Progenitor cell of endocrine pancreas (in vitro differentiated cells): ENCODE results near the gene TYW5. TPM values are rescaled to one million over a fixed set of nuclear protein-coding genes. Genes with fewer than 3 reads are reported as not detected.
A peak's percentile ranks its signal among the peaks of the same experiment; 100 is the strongest.

Source experiments
- DNase-seq: peaks from one replicate; pipeline ENCODE4 v3.0.0; 2021; ENCODE audit warnings: low spot score; ENCODE audit not compliant: unreplicated experiment
- H3K27ac Mint-ChIP-seq: 2 replicates; pipeline ENCODE4 v1.8.0; 2021; ENCODE audit warnings: mild to moderate bottlenecking, moderate library complexity, mixed read lengths
- H3K27me3 Mint-ChIP-seq: 2 replicates; pipeline ENCODE4 v1.8.0; 2021; ENCODE audit warnings: mixed read lengths
- H3K36me3 Mint-ChIP-seq: 2 replicates; pipeline ENCODE4 v1.8.0; 2022; ENCODE audit warnings: mixed read lengths; ENCODE audit not compliant: insufficient read depth
- H3K4me1 Mint-ChIP-seq: 2 replicates; pipeline ENCODE4 v1.8.0; 2021; ENCODE audit warnings: low read depth, mixed read lengths
- H3K4me3 Mint-ChIP-seq: 2 replicates; pipeline ENCODE4 v1.8.0; 2021; ENCODE audit warnings: low read depth, mild to moderate bottlenecking, moderate library complexity, mixed read lengths
- H3K9me3 Mint-ChIP-seq: 2 replicates; pipeline ENCODE4 v1.8.0; 2021; ENCODE audit warnings: low read depth, mixed read lengths
- CTCF ChIP-seq: fragments of 200-600 bp; sonication (generic); IDR thresholded peaks from one replicate; pipeline ENCODE4 v1.5.0; 2021; ENCODE audit warnings: antibody characterized with exemption, mild to moderate bottlenecking; ENCODE audit not compliant: unreplicated experiment
- total RNA-seq: library from RNA; stranded (reverse); gene quantifications from 2 replicates; pipeline ENCODE4 v1.2.1, GENCODE V29; 2021

TYW5 gene
- total RNA-seq, 1 donor from 2014 or later = 16.6 TPM

GRCh38 chr2:199989822-199990221, 34.5 kb upstream of the TYW5 start:
- Mint-ChIP-seq H3K36me3 (no peaks in the 10 kb centered on the region), H3K9me3 (no peaks in the 10 kb centered on the region), H3K4me3 (no peak overlapping the region), H3K27ac (no peak overlapping the region), H3K27me3 (no peaks in the 10 kb centered on the region), H3K4me1 (peaks cover 3% of the 10 kb centered on the region)
- DNase-seq = no peak
- TF ChIP-seq CTCF = no peak

- DNase-seq = no peak
- Mint-ChIP-seq H3K4me1 (peaks cover 3% of the 10 kb centered on the region), H3K4me3 (no peak overlapping the region), H3K9me3 (no peaks in the 10 kb centered on the region), H3K27me3 (no peaks in the 10 kb centered on the region), H3K27ac (no peak overlapping the region), H3K36me3 (no peaks in the 10 kb centered on the region)
- TF ChIP-seq CTCF = no peak
These were observed 32.9 kb upstream of the TYW5 start for GRCh38 chr2:199988151-199988550.

GRCh38 chr2:199987586-199987985, 32.3 kb upstream of the TYW5 start:
- no peak for DNase-seq
- H3K36me3 Mint-ChIP-seq = no peaks in the 10 kb centered on the region
- no peaks in the 10 kb centered on the region for H3K9me3 Mint-ChIP-seq
- H3K27ac Mint-ChIP-seq = no peak overlapping the region
- no peak for TF ChIP-seq CTCF
- no peaks in the 10 kb centered on the region for H3K27me3 Mint-ChIP-seq
- H3K4me3 Mint-ChIP-seq = no peak overlapping the region
- H3K4me1 Mint-ChIP-seq = peaks cover 3% of the 10 kb centered on the region

GRCh38 chr2:199985625-199986207, 30.4 kb upstream of the TYW5 start:
- peak; percentile 65 for TF ChIP-seq CTCF
- H3K27ac Mint-ChIP-seq = no peak overlapping the region
- no peak overlapping the region for H3K4me3 Mint-ChIP-seq
- no peaks in the 10 kb centered on the region for H3K27me3 Mint-ChIP-seq
- peaks cover 3% of the 10 kb centered on the region for H3K4me1 Mint-ChIP-seq
- peak; percentile 21 for DNase-seq
- H3K9me3 Mint-ChIP-seq = no peaks in the 10 kb centered on the region
- no peaks in the 10 kb centered on the region for H3K36me3 Mint-ChIP-seq

- no peak for TF ChIP-seq CTCF
- Mint-ChIP-seq H3K4me3 (no peak overlapping the region), H3K36me3 (no peaks in the 10 kb centered on the region), H3K4me1 (peaks cover 6% of the 10 kb centered on the region), H3K9me3 (no peaks in the 10 kb centered on the region), H3K27me3 (no peaks in the 10 kb centered on the region), H3K27ac (no peak overlapping the region)
- no peak for DNase-seq
These were observed 29.5 kb upstream of the TYW5 start for GRCh38 chr2:199984755-199985154.
